Calu3 (cell line): ENCODE measurements around the gene CEP76. TPM values are rescaled to one million over a fixed set of nuclear protein-coding genes. Genes with fewer than 3 reads are reported as not detected.

Experiments
- BruUV-seq: library from RNA; stranded (reverse); fragments of 400-500 nt; replicated peaks from 2 replicates; lab custom pipeline; 2021; lab: Mats Ljungman, UMichigan
- CTCF ChIA-PET: fragments of 300-600 bp; sonication (Branson Sonifier 250); formaldehyde crosslinking; loops from one replicate; lab custom pipeline; 2022; ENCODE audit warnings: antibody characterized with exemption; lab: Charles Lee
- DNase-seq: peaks from one replicate; pipeline ENCODE4 v3.0.0; 2022
- H3K27ac Mint-ChIP-seq: one replicate; pipeline ENCODE4 v1.8.0; 2022; ENCODE audit warnings: mixed read lengths; ENCODE audit not compliant: unreplicated experiment
- H3K27me3 Mint-ChIP-seq: one replicate; pipeline ENCODE4 v1.8.0; 2022; ENCODE audit warnings: mixed read lengths; ENCODE audit not compliant: unreplicated experiment
- H3K36me3 Mint-ChIP-seq: one replicate; pipeline ENCODE4 v1.8.0; 2022; ENCODE audit warnings: mild to moderate bottlenecking, moderate library complexity, mixed read lengths; ENCODE audit not compliant: insufficient read depth, unreplicated experiment
- H3K4me1 Mint-ChIP-seq: one replicate; pipeline ENCODE4 v1.8.0; 2022; ENCODE audit warnings: mild to moderate bottlenecking, low read depth, mixed read lengths; ENCODE audit not compliant: unreplicated experiment
- H3K4me3 Mint-ChIP-seq: one replicate; pipeline ENCODE4 v1.8.0; 2022; ENCODE audit warnings: mild to moderate bottlenecking, low read depth, moderate library complexity, mixed read lengths; ENCODE audit not compliant: unreplicated experiment
- H3K9me3 Mint-ChIP-seq: one replicate; pipeline ENCODE4 v1.8.0; 2022; ENCODE audit warnings: low read depth, mixed read lengths; ENCODE audit not compliant: unreplicated experiment
- intact Hi-C: fragments of 100-400 bp; cut with micrococcal nuclease; formaldehyde crosslinking; loops from one replicate; pipeline ENCODE4 v1.10.0; 2022; ENCODE audit not compliant: unreplicated experiment
- total RNA-seq: library from RNA; stranded (reverse); gene quantifications from 2 replicates; pipeline ENCODE4 v1.2.3, GENCODE V29; 2022
- TF ChIP-seq, protein P1 (sequence below): fragments of 200-600 bp; IDR thresholded peaks from one replicate; pipeline ENCODE4 v1.8.0; 2022; ENCODE audit warnings: antibody characterized with exemption; ENCODE audit not compliant: unreplicated experiment

CEP76 gene
- total RNA-seq, 1 experiment from 2014 or later = 12.7 TPM

- Mint-ChIP-seq H3K4me3 (no peak overlapping the region), H3K27ac (no peak overlapping the region), H3K27me3 (peaks cover 20% of the 10 kb centered on the region), H3K9me3 (no peaks in the 10 kb centered on the region), H3K36me3 (no peaks in the 10 kb centered on the region), H3K4me1 (no peaks in the 10 kb centered on the region)
- TF ChIP-seq, protein P1, sequence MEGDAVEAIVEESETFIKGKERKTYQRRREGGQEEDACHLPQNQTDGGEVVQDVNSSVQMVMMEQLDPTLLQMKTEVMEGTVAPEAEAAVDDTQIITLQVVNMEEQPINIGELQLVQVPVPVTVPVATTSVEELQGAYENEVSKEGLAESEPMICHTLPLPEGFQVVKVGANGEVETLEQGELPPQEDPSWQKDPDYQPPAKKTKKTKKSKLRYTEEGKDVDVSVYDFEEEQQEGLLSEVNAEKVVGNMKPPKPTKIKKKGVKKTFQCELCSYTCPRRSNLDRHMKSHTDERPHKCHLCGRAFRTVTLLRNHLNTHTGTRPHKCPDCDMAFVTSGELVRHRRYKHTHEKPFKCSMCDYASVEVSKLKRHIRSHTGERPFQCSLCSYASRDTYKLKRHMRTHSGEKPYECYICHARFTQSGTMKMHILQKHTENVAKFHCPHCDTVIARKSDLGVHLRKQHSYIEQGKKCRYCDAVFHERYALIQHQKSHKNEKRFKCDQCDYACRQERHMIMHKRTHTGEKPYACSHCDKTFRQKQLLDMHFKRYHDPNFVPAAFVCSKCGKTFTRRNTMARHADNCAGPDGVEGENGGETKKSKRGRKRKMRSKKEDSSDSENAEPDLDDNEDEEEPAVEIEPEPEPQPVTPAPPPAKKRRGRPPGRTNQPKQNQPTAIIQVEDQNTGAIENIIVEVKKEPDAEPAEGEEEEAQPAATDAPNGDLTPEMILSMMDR = no peak
- no TSS peak for BruUV-seq
- DNase-seq = no peak
- intact Hi-C loops = no loop called here
- CTCF ChIA-PET = interaction anchor here (1.2 kb wide), 1 partner anchor 412 kb away, joined by 4 read pairs; no protein-coding TSS in a partner anchor
These were observed 45.2 kb upstream of the CEP76 start for GRCh38 chr18:12747530-12748315.

- DNase-seq = no peak
- TF ChIP-seq, protein P1 = no peak
- CTCF ChIA-PET = interaction anchor here (1.4 to 3.8 kb wide), 2 partner anchors 22 to 189 kb away, joined by 4 to 26 read pairs; no protein-coding TSS in a partner anchor
- H3K4me1 Mint-ChIP-seq = peaks cover 9% of the 10 kb centered on the region
- intact Hi-C loops = no loop called here
- BruUV-seq = no TSS peak
- H3K27ac Mint-ChIP-seq = no peak overlapping the region
- peaks cover 16% of the 10 kb centered on the region for H3K27me3 Mint-ChIP-seq
- H3K4me3 Mint-ChIP-seq = no peak overlapping the region
- H3K9me3 Mint-ChIP-seq = no peaks in the 10 kb centered on the region
- no peaks in the 10 kb centered on the region for H3K36me3 Mint-ChIP-seq
These were observed 42.7 kb upstream of the CEP76 start for GRCh38 chr18:12745095-12745795.

- DNase-seq = no peak
- H3K27ac Mint-ChIP-seq = no peak overlapping the region
- TF ChIP-seq, protein P1 = no peak
- H3K27me3 Mint-ChIP-seq = peaks cover 4% of the 10 kb centered on the region
- H3K36me3 Mint-ChIP-seq = no peaks in the 10 kb centered on the region
- peaks cover 9% of the 10 kb centered on the region for H3K4me1 Mint-ChIP-seq
- no peak overlapping the region for H3K4me3 Mint-ChIP-seq
- intact Hi-C loops = loop anchor here (1.0 kb wide), 2 partner anchors 150 to 190 kb away; no protein-coding TSS in a partner anchor
- BruUV-seq = no TSS peak
- CTCF ChIA-PET = interaction anchor here (0.6 to 3.8 kb wide), 7 partner anchors 14 to 190 kb away, joined by 3 to 26 read pairs (median 3); partner anchors contain the start of gene PTPN2
- H3K9me3 Mint-ChIP-seq = no peaks in the 10 kb centered on the region
These were observed 41.6 kb upstream of the CEP76 start for GRCh38 chr18:12744103-12744502.

- no peaks in the 10 kb centered on the region for H3K27me3 Mint-ChIP-seq
- H3K4me3 Mint-ChIP-seq = no peak overlapping the region
- peak; percentile 18 for DNase-seq
- H3K36me3 Mint-ChIP-seq = no peaks in the 10 kb centered on the region
- H3K27ac Mint-ChIP-seq = no peak overlapping the region
- intact Hi-C loops = no loop called here
- TF ChIP-seq, protein P1 = no peak
- no peaks in the 10 kb centered on the region for H3K9me3 Mint-ChIP-seq
- CTCF ChIA-PET = interaction anchor here (0.7 to 3.8 kb wide), 3 partner anchors 26 to 192 kb away, joined by 3 to 26 read pairs (median 3); no protein-coding TSS in a partner anchor
- no TSS peak for BruUV-seq
- peaks cover 9% of the 10 kb centered on the region for H3K4me1 Mint-ChIP-seq
These were observed 39.9 kb upstream of the CEP76 start for GRCh38 chr18:12742453-12742852.
